K562 (cell line): ENCODE results near the gene AHCYL2. TPM values are rescaled to one million over a fixed set of nuclear protein-coding genes. Genes with fewer than 3 reads are reported as not detected.
A peak's percentile ranks its signal among the peaks of the same experiment; 100 is the strongest.

Source experiments
- ATAC-seq: fragments of 200-7000 bp; cut with Tn5 transposase; 3 replicates; pipeline ENCODE4 v1.9.1; 2020; ENCODE audit warnings: moderate library complexity
- BruUV-seq: library from RNA; stranded (reverse); fragments of 400-500 nt; replicated peaks from 2 replicates; lab custom pipeline; 2021; lab: Mats Ljungman, UMichigan
- CTCF ChIA-PET: fragments of 300-600 bp; formaldehyde crosslinking; extraction: SDS; loops from one replicate; lab custom pipeline; 2021; ENCODE audit warnings: low intra/inter-chr PET ratio; lab: Yijun Ruan, JAX
- POLR2A ChIA-PET: fragments of 300-600, 350-650 bp; sonication (Branson Sonifier 250); formaldehyde crosslinking; extraction: SDS; loops from one replicate; lab custom pipeline; 2021; ENCODE audit warnings: antibody characterized with exemption, inconsistent platforms; lab: Yijun Ruan, JAX
- DNase-seq, 4 experiments: peaks; one replicate each; pipeline versions ENCODE4 v3.0.0 to v3.0.0-alpha.2; 2011 to 2018; ENCODE audit warnings: low spot score in 3 of 4, mixed read lengths in 3 of 4; ENCODE audit errors: extremely low read depth in 1 of 4
- FAIRE-seq: peaks from 2 replicates; lab custom pipeline; 2011; peaks lifted over from hg19 to GRCh38; lab: Jason Lieb, UNC
- H2AFZ ChIP-seq: 2 replicates; pipeline ENCODE4 v1.6.0; 2011; ENCODE audit warnings: low read depth, low read length, control low read depth, inconsistent platforms
- H3K27ac ChIP-seq: fragments of 200-600 bp; 3 replicates; pipeline ENCODE4 v1.8.0; 2011; ENCODE audit warnings: low read depth, mild to moderate bottlenecking, control low read depth, inconsistent platforms, low read length, moderate library complexity, mixed read lengths; ENCODE audit errors: extremely low read depth
- H3K27me3 ChIP-seq, 2 experiments: fragments of 300-600 bp in 1 of 2; 2 replicates in 1 of 2; 3 replicates in 1 of 2; pipeline versions ENCODE4 v1.6.0 to v1.8.0; 2011; ENCODE audit warnings: inconsistent platforms in 2 of 2, low read length in 2 of 2, mild to moderate bottlenecking in 1 of 2, mixed read lengths in 1 of 2, moderate library complexity in 1 of 2; ENCODE audit not compliant: control insufficient read depth in 2 of 2, insufficient read depth in 2 of 2
- H3K36me3 ChIP-seq: fragments of 300-600 bp; 3 replicates; pipeline ENCODE4 v1.8.0; 2011; ENCODE audit warnings: mild to moderate bottlenecking, low read length, inconsistent platforms; ENCODE audit not compliant: control insufficient read depth, insufficient read depth
- H3K4me1 ChIP-seq, 2 experiments: fragments of 200-600 bp in 1 of 2; replicated peaks in 1 of 2; 2 replicates in 1 of 2; 3 replicates in 1 of 2; pipeline versions ENCODE4 v1.5.1 to v1.8.0; 2011; ENCODE audit warnings: inconsistent platforms in 2 of 2, low read length in 2 of 2, mild to moderate bottlenecking in 1 of 2, mixed read lengths in 1 of 2, moderate library complexity in 1 of 2; ENCODE audit not compliant: control insufficient read depth in 2 of 2, insufficient read depth in 2 of 2
- H3K4me2 ChIP-seq: 2 replicates; pipeline ENCODE4 v1.6.1; 2011; ENCODE audit warnings: low read length, control low read depth, inconsistent platforms, mixed read lengths; ENCODE audit not compliant: insufficient read depth
- H3K4me3 ChIP-seq: fragments of 200-600 bp; sonication (generic), shearing (Covaris generic); 2 replicates; pipeline ENCODE4 v1.5.1; 2016; ENCODE audit warnings: control low read depth, inconsistent platforms
- H3K79me2 ChIP-seq: fragments of 200-600 bp; 3 replicates; pipeline ENCODE4 v1.8.0; 2011; ENCODE audit warnings: low read length, inconsistent platforms; ENCODE audit not compliant: control insufficient read depth, insufficient read depth
- H3K9ac ChIP-seq, 2 experiments: 2 replicates each; pipeline versions ENCODE4 v1.6.0 to v1.6.1; 2011; ENCODE audit warnings: low read depth in 2 of 2, low read length in 2 of 2, control low read depth in 1 of 2, inconsistent platforms in 1 of 2, mild to moderate bottlenecking in 1 of 2, mixed read lengths in 1 of 2; ENCODE audit not compliant: insufficient read depth in 1 of 2
- H3K9me1 ChIP-seq: one replicate; pipeline ENCODE4 v1.6.0; 2011; ENCODE audit warnings: inconsistent platforms, mild to moderate bottlenecking, low read length, moderate library complexity; ENCODE audit not compliant: control insufficient read depth, insufficient read depth
- H3K9me3 ChIP-seq: replicated peaks from 2 replicates; pipeline ENCODE4 v1.5.1; 2011; ENCODE audit warnings: low read depth, low read length, inconsistent platforms; ENCODE audit not compliant: control insufficient read depth, insufficient read depth
- H4K20me1 ChIP-seq: replicated peaks from 2 replicates; pipeline ENCODE4 v1.6.1; 2011; ENCODE audit warnings: low read length, inconsistent platforms, mixed read lengths; ENCODE audit not compliant: control insufficient read depth, insufficient read depth
- ADNP ChIP-seq: fragments of 200-800 bp; sonication (Bioruptor generic); IDR thresholded peaks from 2 replicates; pipeline ENCODE4 v1.6.1; 2016; ENCODE audit warnings: missing genetic modification characterization, missing compliant biosample characterization
- BCOR ChIP-seq: fragments of 450-650 bp; IDR thresholded peaks from 2 replicates; pipeline ENCODE4 v1.6.1; 2016
- BRF1 ChIP-seq: IDR thresholded peaks from 3 replicates; pipeline ENCODE4 v1.6.1; 2011; ENCODE audit warnings: borderline replicate concordance, mild to moderate bottlenecking; ENCODE audit not compliant: insufficient read length; ENCODE audit errors: extremely low read depth
- HIVEP1 ChIP-seq: fragments of 250-450 bp; sonication (Bioruptor Pico); IDR thresholded peaks from 2 replicates; pipeline ENCODE4 v1.4.0; 2020; ENCODE audit warnings: mild to moderate bottlenecking
- KDM1A ChIP-seq, 2 experiments: fragments of 450-650 bp; IDR thresholded peaks; 2 replicates each; pipeline ENCODE4 v1.6.1; 2016; ENCODE audit warnings: mild to moderate bottlenecking in 2 of 2
- RBM25 ChIP-seq: fragments of 200-400 bp; formaldehyde crosslinking; IDR thresholded peaks from 2 replicates; pipeline ENCODE4 v1.6.1; 2018; ENCODE audit warnings: low read length, low read depth, moderate library complexity; ENCODE audit not compliant: severe bottlenecking
- RFX7 ChIP-seq: fragments of 250-450 bp; sonication (Bioruptor Pico); IDR thresholded peaks from 2 replicates; pipeline ENCODE4 v1.5.1; 2021; ENCODE audit warnings: mild to moderate bottlenecking
- WGBS: fragments of 100-300 bp; shearing (Covaris generic); methylation state at CpG from one replicate; pipeline ENCODE4 v1.1.6; 2016; ENCODE audit warnings: low coverage, mixed read lengths; ENCODE audit not compliant: insufficient coverage; ENCODE audit errors: missing lambda C conversion rate; 5-methylcytosine and 5-hydroxymethylcytosine counted together
- in situ Hi-C: fragments of 300-500 bp; cut with MboI; formaldehyde crosslinking; loops from 4 replicates; pipeline ENCODE4 v1.15.0; 2018; ENCODE audit warnings: inconsistent platforms, mixed read lengths
- intact Hi-C: fragments of 100-400 bp; cut with micrococcal nuclease; formaldehyde crosslinking; loops from 2 replicates; pipeline ENCODE4 v1.14.2; 2022
- polyA plus RNA-seq, 8 experiments: library from polyadenylated mRNA; depleted of rRNA in 4 of 8; stranded (reverse) in 5 of 8; unstranded in 3 of 8; fragments of >200 nt; fragmentation: Nextera tagmentation in 2 of 8; fragmentation: Illumina TruSeq in 1 of 8; extraction: Ambion mirVana in 2 of 8; extraction: Trizol in 1 of 8; gene quantifications; 2 replicates each; pipeline versions ENCODE4 v1.2.1 to v1.2.3, GENCODE V29; 2011 to 2014; ENCODE audit warnings: inconsistent platforms in 1 of 8, missing spikeins in 1 of 8
- total RNA-seq, 7 experiments: library from RNA; depleted of rRNA in 6 of 7; stranded (reverse); fragments of >200 nt in 6 of 7; fragmentation: Illumina TruSeq in 2 of 7; extraction: Trizol in 2 of 7; gene quantifications; 2 replicates each; pipeline versions ENCODE4 v1.2.1 to v1.2.3, GENCODE V29; 2011 to 2021; ENCODE audit warnings: low replicate concordance in 1 of 7

Gene AHCYL2
- total and polyA plus RNA-seq, 9 of the 15 experiments (the other 6 are each of a cell fraction or from before 2014, with no cell fraction given): 0.93 to 10.5 (median 5.2) TPM

DNA sequence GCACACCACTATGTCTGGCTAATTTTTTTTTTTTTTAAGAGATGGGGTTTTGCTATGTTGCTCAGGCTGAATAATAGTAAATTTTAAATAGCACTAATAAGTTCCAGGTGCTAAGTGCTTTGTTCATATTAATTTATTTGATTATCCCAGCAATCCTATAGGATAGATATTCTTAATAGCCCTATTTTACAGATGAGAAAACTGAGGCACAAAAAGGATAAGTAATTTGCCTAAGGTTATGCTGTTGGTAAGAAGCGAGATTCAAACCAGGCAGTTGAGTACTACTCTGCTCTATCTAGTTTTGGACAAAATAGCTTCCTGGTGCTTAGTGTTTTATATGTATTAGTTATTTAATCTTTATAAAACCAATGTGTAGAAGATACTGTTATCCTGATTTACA is 136.9 kb downstream of the AHCYL2 start:
- TF ChIP-seq BCOR (peak; percentile 47; the same call in 1 of the 2 replicates), RFX7 (CRISPR knock-in tag) (no peak), ADNP (tag) (peak; percentile 87), KDM1A (IDR thresholded peaks at IDR 0.05) (0 out of 4 replicates have a peak, but pooled peaks of 1 of the 2 experiments have one; percentile 9), RBM25 (peak; percentile 88), HIVEP1 (CRISPR knock-in tag) (no peak), BRF1 (no peak)
- no peak overlapping the region for H3K27ac ChIP-seq
- no TSS peak for BruUV-seq
- FAIRE-seq (no peak), ATAC-seq (no peak), DNase-seq (no peak)
- no peaks in the 10 kb centered on the region for H3K27me3 ChIP-seq
- H3K9ac ChIP-seq: no peak overlapping the region
- H3K9me3 ChIP-seq: no peaks in the 10 kb centered on the region
- ChIA-PET CTCF (interaction anchor here (0.6 kb wide), 1 partner anchor 87 kb away, joined by 4 read pairs; no protein-coding TSS in a partner anchor), POLR2A (no interaction called here)
- no peak overlapping the region for H2AFZ ChIP-seq
- H3K36me3 ChIP-seq: no peaks in the 10 kb centered on the region
- H3K79me2 ChIP-seq: no peaks in the 10 kb centered on the region
- in situ Hi-C loops (loop anchor here (25.0 kb wide), 2 partner anchors 276 to 651 kb away; no protein-coding TSS in a partner anchor), intact Hi-C loops (loop anchor here (10.0 kb wide), 1 partner anchor 653 kb away; no protein-coding TSS in a partner anchor)
- 18% methylated on average over 1 of the region's 1 CpG for WGBS
- H3K9me1 ChIP-seq: no peaks in the 10 kb centered on the region
- H3K4me3 ChIP-seq: no peak overlapping the region
- H3K4me2 ChIP-seq: no peak overlapping the region
- no peaks in the 10 kb centered on the region for H3K4me1 ChIP-seq
- H4K20me1 ChIP-seq: no peaks in the 10 kb centered on the region
